Upper lobe of left lung (tissue), 6 donors: Measurements from ENCODE around the gene LRBA. TPM values are rescaled to one million over a fixed set of nuclear protein-coding genes. Genes with fewer than 3 reads are reported as not detected.

Experiments used
- ATAC-seq, 2 donors: fragments of 200-7000 bp; cut with Tn5 transposase; one replicate each; pipeline ENCODE4 v1.9.1; 2022; ENCODE audit warnings: mild to moderate bottlenecking in 2 of 2, moderate library complexity in 2 of 2; ENCODE audit not compliant: low FRiP score in 2 of 2
- DNase-seq, 2 donors: peaks; one replicate each; pipeline ENCODE4 v3.0.0-alpha.2; 2019 to 2020
- H3K27ac ChIP-seq, 4 donors: fragments of 200-600 bp; sonication (generic); one replicate each; pipeline ENCODE4 v1.5.1; 2016 to 2019
- H3K27me3 ChIP-seq, 4 donors: fragments of 200-600 bp; sonication (generic); one replicate each; pipeline ENCODE4 v1.5.1; 2017 to 2019
- H3K36me3 ChIP-seq, 4 donors: fragments of 200-600 bp; sonication (generic); one replicate each; pipeline ENCODE4 v1.5.1; 2016 to 2019
- H3K4me1 ChIP-seq, 4 donors: fragments of 200-600 bp; sonication (generic); one replicate each; pipeline ENCODE4 v1.5.1; 2018 to 2019
- H3K4me3 ChIP-seq, 4 donors: fragments of 200-600 bp; sonication (generic); one replicate each; pipeline ENCODE4 v1.5.1; 2017 to 2019; ENCODE audit warnings: mild to moderate bottlenecking in 2 of 4, moderate library complexity in 1 of 4
- H3K9me3 ChIP-seq, 4 donors: fragments of 200-600 bp; sonication (generic); one replicate each; pipeline ENCODE4 v1.5.1; 2018 to 2019
- CTCF ChIP-seq, 6 experiments: fragments of 450-650 bp in 4 of 6; fragments of 200-600 bp in 2 of 6; sonication (generic) in 2 of 6; IDR thresholded peaks; one replicate each; pipeline ENCODE4 v1.5.1; 2016 to 2019; ENCODE audit warnings: antibody characterized with exemption in 6 of 6
- EP300 ChIP-seq, 4 donors: sonication (generic); formaldehyde crosslinking; IDR thresholded peaks; one replicate each; pipeline ENCODE4 v1.5.1; 2017; ENCODE audit warnings: antibody characterized with exemption in 4 of 4, control low read depth in 2 of 4
- POLR2A ChIP-seq, 4 donors: fragments of 450-650 bp; IDR thresholded peaks; one replicate each; pipeline ENCODE4 v1.5.1; 2016 to 2017; ENCODE audit warnings: antibody characterized with exemption in 4 of 4, mild to moderate bottlenecking in 2 of 4
- POLR2AphosphoS5 ChIP-seq, 2 donors: sonication (generic); formaldehyde crosslinking; IDR thresholded peaks; one replicate each; pipeline ENCODE4 v1.5.1; 2017; ENCODE audit warnings: antibody characterized with exemption in 2 of 2
- WGBS, 2 donors: methylation state at CpG; one replicate each; pipeline ENCODE4 v1.1.5; 2017 to 2018; 5-methylcytosine and 5-hydroxymethylcytosine counted together
- total RNA-seq, 6 donors: library from RNA; depleted of rRNA in 4 of 6; stranded (reverse); fragments of >200 nt in 4 of 6; gene quantifications; one replicate each; pipeline versions ENCODE4 v1.1.0 to v1.2.1, GENCODE V29; 2016 to 2021
- donor health status: DM: no; HTN: no; CAD: no; lungs with moderate emphysema.
- donor health status: DM: no; HTN: yes; CAD: no; lungs with severe emphysema.

The LRBA gene
- total RNA-seq, 6 donors from 2014 or later, result 34.7 to 139 (median 56.4) TPM

- DNase-seq, result no peak
- TF ChIP-seq POLR2A (IDR thresholded peaks at IDR 0.05) (no peak), POLR2AphosphoS5 (IDR thresholded peaks at IDR 0.05) (no peak), EP300 (IDR thresholded peaks at IDR 0.05) (no peak), CTCF (IDR thresholded peaks at IDR 0.05) (no peak)
- no peaks in the 10 kb centered on the region for H3K36me3 ChIP-seq
- no peaks in the 10 kb centered on the region for H3K27me3 ChIP-seq
- no peaks in the 10 kb centered on the region for H3K9me3 ChIP-seq
- H3K27ac ChIP-seq, result no peak overlapping the region
- H3K4me3 ChIP-seq, result no peak overlapping the region
- no peaks in the 10 kb centered on the region for H3K4me1 ChIP-seq
- no peak for ATAC-seq
Observed at GRCh38 chr4:150495550-150495949, 519.5 kb downstream of the LRBA start.

- TF ChIP-seq POLR2A (IDR thresholded peaks at IDR 0.05) (no peak), CTCF (IDR thresholded peaks at IDR 0.05) (no peak), POLR2AphosphoS5 (IDR thresholded peaks at IDR 0.05) (no peak), EP300 (IDR thresholded peaks at IDR 0.05) (no peak)
- H3K36me3 ChIP-seq, result no peaks in the 10 kb centered on the region
- H3K4me1 ChIP-seq, result no peaks in the 10 kb centered on the region
- no peak for ATAC-seq
- no peaks in the 10 kb centered on the region for H3K27me3 ChIP-seq
- no peak for DNase-seq
- no peaks in the 10 kb centered on the region for H3K9me3 ChIP-seq
- no peak overlapping the region for H3K27ac ChIP-seq
- H3K4me3 ChIP-seq, result no peak overlapping the region
- WGBS, 2 donors, result 78 to 94% methylated on average over 2 of the region's 2 CpGs
Observed at GRCh38 chr4:150493851-150494250, 521.2 kb downstream of the LRBA start.

- peaks cover 0 to 2% (median 0%) of the 10 kb centered on the region in 4 donors for H3K36me3 ChIP-seq
- ATAC-seq (no peak), DNase-seq (no peak)
- H3K27ac ChIP-seq, result no peak overlapping the region
- no peaks in the 10 kb centered on the region for H3K9me3 ChIP-seq
- TF ChIP-seq POLR2A (IDR thresholded peaks at IDR 0.05) (no peak), CTCF (IDR thresholded peaks at IDR 0.05) (no peak), EP300 (IDR thresholded peaks at IDR 0.05) (no peak), POLR2AphosphoS5 (IDR thresholded peaks at IDR 0.05) (no peak)
- WGBS, 2 donors, result 63 to 67% methylated on average over 3 of the region's 3 CpGs
- no peaks in the 10 kb centered on the region for H3K4me1 ChIP-seq
- no peaks in the 10 kb centered on the region for H3K27me3 ChIP-seq
- no peak overlapping the region for H3K4me3 ChIP-seq
Observed at GRCh38 chr4:150491132-150492049, 523.7 kb downstream of the LRBA start.

GRCh38 chr4:150482581-150482980, 532.5 kb downstream of the LRBA start:
- TF ChIP-seq POLR2A (IDR thresholded peaks at IDR 0.05) (no peak), EP300 (IDR thresholded peaks at IDR 0.05) (no peak), POLR2AphosphoS5 (IDR thresholded peaks at IDR 0.05) (no peak), CTCF (IDR thresholded peaks at IDR 0.05) (no peak)
- Histone ChIP-seq H3K27me3 (no peaks in the 10 kb centered on the region), H3K4me3 (no peak overlapping the region), H3K9me3 (no peaks in the 10 kb centered on the region), H3K36me3 (peaks cover 0 to 2% (median 0%) of the 10 kb centered on the region in 4 donors), H3K4me1 (no peaks in the 10 kb centered on the region), H3K27ac (no peak overlapping the region)
- 77 to 87% methylated on average over 4 of the region's 4 CpGs for WGBS, 2 donors
- ATAC-seq, result no peak
- DNase-seq, result no peak

GRCh38 chr4:150479657-150480056, 535.4 kb downstream of the LRBA start:
- no peaks in the 10 kb centered on the region for H3K27me3 ChIP-seq
- no peak overlapping the region for H3K4me3 ChIP-seq
- H3K9me3 ChIP-seq, result no peaks in the 10 kb centered on the region
- no peak for ATAC-seq
- no peak for DNase-seq
- no peaks in the 10 kb centered on the region for H3K4me1 ChIP-seq
- WGBS, 2 donors, result 70 to 83% methylated on average over 3 of the region's 3 CpGs
- TF ChIP-seq POLR2AphosphoS5 (IDR thresholded peaks at IDR 0.05), result no peak
- TF ChIP-seq POLR2A (IDR thresholded peaks at IDR 0.05), result no peak
- TF ChIP-seq CTCF (IDR thresholded peaks at IDR 0.05), result no peak
- no peak for TF ChIP-seq EP300 (IDR thresholded peaks at IDR 0.05)
- H3K36me3 ChIP-seq, result no peaks in the 10 kb centered on the region
- no peak overlapping the region for H3K27ac ChIP-seq
